Epithelial cell of esophagus (primary cell): ENCODE measurements around the gene IER3.
"Not testable (repeated sequence)": the region's sequence is repeated elsewhere in the genome, so short reads cannot be mapped to it uniquely, and the experiment has no call there.

Experiments
- DNase-seq: peaks from one replicate; pipeline ENCODE4 v3.0.0; 2010; ENCODE audit warnings: low read depth
- H3K4me3 ChIP-seq: 2 replicates; pipeline ENCODE4 v1.5.1; 2011; ENCODE audit warnings: mild to moderate bottlenecking, low read length, control low read depth
- TF ChIP-seq, protein P1 (sequence below): IDR thresholded peaks from 2 replicates; pipeline ENCODE4 v1.5.1; 2011; ENCODE audit warnings: low read depth, mild to moderate bottlenecking, low read length, control low read depth, inconsistent platforms; ENCODE audit not compliant: insufficient read depth; ENCODE audit errors: missing control alignments

Gene IER3

DNA sequence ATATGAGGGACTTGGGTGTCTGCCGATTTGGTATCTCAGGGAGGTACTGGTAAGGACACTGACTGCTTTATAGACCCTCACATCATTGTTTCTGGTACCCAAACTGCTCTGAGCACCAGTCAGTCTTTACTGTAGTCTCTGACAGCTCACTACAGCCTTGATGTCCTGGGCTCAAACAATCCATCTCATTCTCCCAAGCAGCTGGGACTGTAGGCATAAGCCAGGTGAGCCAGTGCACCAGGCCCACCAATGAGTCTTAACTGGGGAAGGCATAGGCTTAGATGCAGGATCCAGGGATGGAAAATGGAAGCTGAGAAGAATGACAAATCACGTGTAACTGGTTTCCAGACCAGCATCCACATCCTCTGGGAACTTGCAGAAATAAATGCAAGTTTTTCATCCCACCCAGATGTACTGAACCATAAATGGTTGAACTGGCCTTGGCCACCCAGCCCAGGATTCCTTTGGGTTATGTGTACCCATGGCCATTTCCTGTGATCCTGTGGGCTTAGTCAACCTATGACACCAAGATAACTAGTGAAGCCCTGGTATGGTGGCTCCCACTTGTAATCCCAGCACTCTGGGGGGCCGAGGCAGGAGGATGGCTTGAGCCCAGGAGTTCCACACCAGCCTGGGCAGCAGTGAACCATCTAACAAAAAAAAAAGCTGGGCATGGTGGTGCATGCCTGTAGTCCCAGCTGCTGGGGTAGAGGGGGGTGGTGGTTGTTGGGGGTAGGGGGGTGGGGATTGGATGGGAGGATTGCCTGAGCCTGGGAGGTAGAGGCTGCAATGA is 18.4 kb downstream of the IER3 start:
- DNase-seq, result no peak
- no peak overlapping the region for H3K4me3 ChIP-seq
- TF ChIP-seq, protein P1, sequence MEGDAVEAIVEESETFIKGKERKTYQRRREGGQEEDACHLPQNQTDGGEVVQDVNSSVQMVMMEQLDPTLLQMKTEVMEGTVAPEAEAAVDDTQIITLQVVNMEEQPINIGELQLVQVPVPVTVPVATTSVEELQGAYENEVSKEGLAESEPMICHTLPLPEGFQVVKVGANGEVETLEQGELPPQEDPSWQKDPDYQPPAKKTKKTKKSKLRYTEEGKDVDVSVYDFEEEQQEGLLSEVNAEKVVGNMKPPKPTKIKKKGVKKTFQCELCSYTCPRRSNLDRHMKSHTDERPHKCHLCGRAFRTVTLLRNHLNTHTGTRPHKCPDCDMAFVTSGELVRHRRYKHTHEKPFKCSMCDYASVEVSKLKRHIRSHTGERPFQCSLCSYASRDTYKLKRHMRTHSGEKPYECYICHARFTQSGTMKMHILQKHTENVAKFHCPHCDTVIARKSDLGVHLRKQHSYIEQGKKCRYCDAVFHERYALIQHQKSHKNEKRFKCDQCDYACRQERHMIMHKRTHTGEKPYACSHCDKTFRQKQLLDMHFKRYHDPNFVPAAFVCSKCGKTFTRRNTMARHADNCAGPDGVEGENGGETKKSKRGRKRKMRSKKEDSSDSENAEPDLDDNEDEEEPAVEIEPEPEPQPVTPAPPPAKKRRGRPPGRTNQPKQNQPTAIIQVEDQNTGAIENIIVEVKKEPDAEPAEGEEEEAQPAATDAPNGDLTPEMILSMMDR, result no peak

DNA sequence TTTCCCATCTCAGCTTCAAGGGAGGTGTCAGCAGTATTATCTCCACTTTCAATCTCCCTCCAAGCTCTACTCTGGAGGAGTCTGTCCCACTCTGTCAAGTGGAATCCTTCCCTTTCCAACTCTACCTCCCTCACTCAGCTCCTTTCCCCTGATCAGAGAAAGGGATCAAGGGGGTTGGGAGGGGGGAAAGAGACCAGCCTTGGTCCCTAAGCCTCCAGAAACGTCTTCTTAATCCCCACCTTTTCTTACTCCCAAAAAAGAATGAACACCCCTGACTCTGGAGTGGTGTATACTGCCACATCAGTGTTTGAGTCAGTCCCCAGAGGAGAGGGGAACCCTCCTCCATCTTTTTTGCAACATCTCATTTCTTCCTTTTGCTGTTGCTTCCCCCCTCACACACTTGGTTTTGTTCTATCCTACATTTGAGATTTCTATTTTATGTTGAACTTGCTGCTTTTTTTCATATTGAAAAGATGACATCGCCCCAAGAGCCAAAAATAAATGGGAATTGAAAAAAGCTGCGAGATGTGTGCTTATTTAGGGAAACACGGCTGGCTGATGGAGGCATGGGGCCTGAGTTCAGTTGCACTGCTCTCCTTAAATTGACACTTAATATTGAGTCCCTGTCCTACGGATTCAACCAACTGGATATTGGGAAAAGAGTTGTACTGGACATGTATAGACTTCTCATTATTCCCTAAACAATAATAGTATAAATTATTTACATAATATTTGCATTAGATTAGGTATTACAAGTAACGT is 19.3 kb downstream of the IER3 start:
- DNase-seq, result no peak
- H3K4me3 ChIP-seq, result no peak overlapping the region

DNA sequence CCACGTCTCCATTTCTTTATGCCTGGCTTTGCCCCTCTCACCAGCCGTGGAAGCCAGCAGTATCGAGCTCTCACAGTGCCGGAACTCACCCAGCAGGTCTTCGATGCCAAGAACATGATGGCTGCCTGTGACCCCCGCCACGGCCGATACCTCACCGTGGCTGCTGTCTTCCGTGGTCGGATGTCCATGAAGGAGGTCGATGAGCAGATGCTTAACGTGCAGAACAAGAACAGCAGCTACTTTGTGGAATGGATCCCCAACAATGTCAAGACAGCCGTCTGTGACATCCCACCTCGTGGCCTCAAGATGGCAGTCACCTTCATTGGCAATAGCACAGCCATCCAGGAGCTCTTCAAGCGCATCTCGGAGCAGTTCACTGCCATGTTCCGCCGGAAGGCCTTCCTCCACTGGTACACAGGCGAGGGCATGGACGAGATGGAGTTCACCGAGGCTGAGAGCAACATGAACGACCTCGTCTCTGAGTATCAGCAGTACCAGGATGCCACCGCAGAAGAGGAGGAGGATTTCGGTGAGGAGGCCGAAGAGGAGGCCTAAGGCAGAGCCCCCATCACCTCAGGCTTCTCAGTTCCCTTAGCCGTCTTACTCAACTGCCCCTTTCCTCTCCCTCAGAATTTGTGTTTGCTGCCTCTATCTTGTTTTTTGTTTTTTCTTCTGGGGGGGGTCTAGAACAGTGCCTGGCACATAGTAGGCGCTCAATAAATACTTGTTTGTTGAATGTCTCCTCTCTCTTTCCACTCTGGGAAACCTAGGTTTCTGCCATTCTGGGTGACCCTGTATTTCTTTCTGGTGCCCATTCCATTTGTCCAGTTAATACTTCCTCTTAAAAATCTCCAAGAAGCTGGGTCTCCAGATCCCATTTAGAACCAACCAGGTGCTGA is 20.3 kb downstream of the IER3 start:
- TF ChIP-seq, protein P1, result peak; percentile 6
- not testable (repeated sequence) for H3K4me3 ChIP-seq, DNase-seq

More for the DNA sequence above, 19.3 kb downstream of the IER3 start:
- TF ChIP-seq, protein P1, result no peak

DNA sequence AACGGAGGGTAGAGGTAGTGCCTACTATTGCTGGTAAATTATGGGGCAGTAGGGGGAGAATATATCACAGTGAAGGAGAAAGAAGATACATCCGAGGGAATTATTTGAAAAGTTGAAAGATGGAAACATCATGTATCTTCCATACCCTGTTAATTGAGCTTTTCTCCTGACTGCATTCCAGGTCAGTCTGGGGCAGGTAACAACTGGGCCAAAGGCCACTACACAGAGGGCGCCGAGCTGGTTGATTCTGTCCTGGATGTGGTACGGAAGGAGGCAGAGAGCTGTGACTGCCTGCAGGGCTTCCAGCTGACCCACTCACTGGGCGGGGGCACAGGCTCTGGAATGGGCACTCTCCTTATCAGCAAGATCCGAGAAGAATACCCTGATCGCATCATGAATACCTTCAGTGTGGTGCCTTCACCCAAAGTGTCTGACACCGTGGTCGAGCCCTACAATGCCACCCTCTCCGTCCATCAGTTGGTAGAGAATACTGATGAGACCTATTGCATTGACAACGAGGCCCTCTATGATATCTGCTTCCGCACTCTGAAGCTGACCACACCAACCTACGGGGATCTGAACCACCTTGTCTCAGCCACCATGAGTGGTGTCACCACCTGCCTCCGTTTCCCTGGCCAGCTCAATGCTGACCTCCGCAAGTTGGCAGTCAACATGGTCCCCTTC is 21.0 kb downstream of the IER3 start:
- DNase-seq, H3K4me3 ChIP-seq: not testable (repeated sequence)

DNA sequence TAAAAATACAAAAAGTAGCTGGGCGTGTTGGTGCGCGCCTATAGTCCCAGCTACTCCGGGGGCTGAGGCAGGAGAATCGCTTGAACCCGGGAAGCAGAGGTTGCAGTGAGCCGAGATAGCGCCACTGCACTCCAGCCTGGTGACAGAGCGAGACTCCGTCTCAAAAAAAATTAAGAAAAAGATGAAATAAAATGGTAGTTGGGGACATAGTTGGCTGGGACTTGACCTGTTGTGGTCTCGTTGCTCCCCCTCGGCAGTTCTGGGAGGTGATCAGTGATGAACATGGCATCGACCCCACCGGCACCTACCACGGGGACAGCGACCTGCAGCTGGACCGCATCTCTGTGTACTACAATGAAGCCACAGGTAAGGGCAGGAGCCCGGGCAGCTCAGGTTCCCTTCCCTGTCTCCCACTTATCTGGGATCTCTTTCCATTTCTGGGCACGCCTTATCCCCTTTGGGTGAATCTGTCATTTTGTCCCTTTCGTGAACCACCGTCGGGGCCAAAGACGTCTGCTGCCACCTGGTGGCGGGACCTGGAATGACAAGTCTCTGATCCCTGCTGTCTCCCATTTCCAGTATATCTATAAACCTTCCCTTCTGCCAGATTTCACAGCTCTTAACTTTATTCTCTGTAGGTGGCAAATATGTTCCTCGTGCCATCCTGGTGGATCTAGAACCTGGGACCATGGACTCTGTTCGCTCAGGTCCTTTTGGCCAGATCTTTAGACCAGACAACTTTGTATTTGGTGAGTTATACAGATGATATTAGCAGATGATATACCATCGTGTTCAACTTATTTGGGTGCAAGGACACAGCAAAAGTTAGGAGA is 21.9 kb downstream of the IER3 start:
- TF ChIP-seq, protein P1, result peak; percentile 94
- peak overlapping the region; percentile 68 for H3K4me3 ChIP-seq
- peak; percentile 80 for DNase-seq

DNA sequence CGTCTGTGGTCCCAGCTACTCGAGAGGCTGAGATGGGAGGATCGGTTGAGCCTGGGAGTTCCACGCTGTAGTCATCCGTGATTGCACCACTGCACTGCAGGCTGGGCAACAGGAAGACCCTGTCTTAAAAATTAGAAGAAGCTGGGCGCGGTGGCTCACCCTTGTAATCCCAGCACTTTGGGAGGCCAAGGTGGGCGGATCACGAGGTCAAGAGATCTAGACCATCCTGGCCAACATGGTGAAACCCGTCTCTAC is 22.4 kb downstream of the IER3 start:
- DNase-seq, result peak; percentile 53

More for the DNA sequence above, 22.4 kb downstream of the IER3 start:
- peak overlapping the region; percentile 68 for H3K4me3 ChIP-seq
